K562 (cell line): ENCODE data around the gene XRN1. TPM values are rescaled to one million over a fixed set of nuclear protein-coding genes. Genes with fewer than 3 reads are reported as not detected.

Experiments used
- ATAC-seq: fragments of 200-7000 bp; cut with Tn5 transposase; 3 replicates; pipeline ENCODE4 v1.9.1; 2020; ENCODE audit warnings: moderate library complexity
- BruUV-seq: library from RNA; stranded (reverse); fragments of 400-500 nt; replicated peaks from 2 replicates; lab custom pipeline; 2021; lab: Mats Ljungman, UMichigan
- CTCF ChIA-PET: fragments of 300-600 bp; formaldehyde crosslinking; extraction: SDS; loops from one replicate; lab custom pipeline; 2021; ENCODE audit warnings: low intra/inter-chr PET ratio; lab: Yijun Ruan, JAX
- POLR2A ChIA-PET: fragments of 300-600, 350-650 bp; sonication (Branson Sonifier 250); formaldehyde crosslinking; extraction: SDS; loops from one replicate; lab custom pipeline; 2021; ENCODE audit warnings: antibody characterized with exemption, inconsistent platforms; lab: Yijun Ruan, JAX
- DNase-seq, 4 experiments: peaks; one replicate each; pipeline versions ENCODE4 v3.0.0 to v3.0.0-alpha.2; 2011 to 2018; ENCODE audit warnings: low spot score in 3 of 4, mixed read lengths in 3 of 4; ENCODE audit errors: extremely low read depth in 1 of 4
- FAIRE-seq: peaks from 2 replicates; lab custom pipeline; 2011; peaks lifted over from hg19 to GRCh38; lab: Jason Lieb, UNC
- H2AFZ ChIP-seq: 2 replicates; pipeline ENCODE4 v1.6.0; 2011; ENCODE audit warnings: low read depth, low read length, control low read depth, inconsistent platforms
- H3K27ac ChIP-seq: fragments of 200-600 bp; 3 replicates; pipeline ENCODE4 v1.8.0; 2011; ENCODE audit warnings: low read depth, mild to moderate bottlenecking, control low read depth, inconsistent platforms, low read length, moderate library complexity, mixed read lengths; ENCODE audit errors: extremely low read depth
- H3K27me3 ChIP-seq, 2 experiments: fragments of 300-600 bp in 1 of 2; 2 replicates in 1 of 2; 3 replicates in 1 of 2; pipeline versions ENCODE4 v1.6.0 to v1.8.0; 2011; ENCODE audit warnings: inconsistent platforms in 2 of 2, low read length in 2 of 2, mild to moderate bottlenecking in 1 of 2, mixed read lengths in 1 of 2, moderate library complexity in 1 of 2; ENCODE audit not compliant: control insufficient read depth in 2 of 2, insufficient read depth in 2 of 2
- H3K36me3 ChIP-seq: fragments of 300-600 bp; 3 replicates; pipeline ENCODE4 v1.8.0; 2011; ENCODE audit warnings: mild to moderate bottlenecking, low read length, inconsistent platforms; ENCODE audit not compliant: control insufficient read depth, insufficient read depth
- H3K4me1 ChIP-seq, 2 experiments: fragments of 200-600 bp in 1 of 2; replicated peaks in 1 of 2; 2 replicates in 1 of 2; 3 replicates in 1 of 2; pipeline versions ENCODE4 v1.5.1 to v1.8.0; 2011; ENCODE audit warnings: inconsistent platforms in 2 of 2, low read length in 2 of 2, mild to moderate bottlenecking in 1 of 2, mixed read lengths in 1 of 2, moderate library complexity in 1 of 2; ENCODE audit not compliant: control insufficient read depth in 2 of 2, insufficient read depth in 2 of 2
- H3K4me2 ChIP-seq: 2 replicates; pipeline ENCODE4 v1.6.1; 2011; ENCODE audit warnings: low read length, control low read depth, inconsistent platforms, mixed read lengths; ENCODE audit not compliant: insufficient read depth
- H3K4me3 ChIP-seq: fragments of 200-600 bp; sonication (generic), shearing (Covaris generic); 2 replicates; pipeline ENCODE4 v1.5.1; 2016; ENCODE audit warnings: control low read depth, inconsistent platforms
- H3K79me2 ChIP-seq: fragments of 200-600 bp; 3 replicates; pipeline ENCODE4 v1.8.0; 2011; ENCODE audit warnings: low read length, inconsistent platforms; ENCODE audit not compliant: control insufficient read depth, insufficient read depth
- H3K9ac ChIP-seq, 2 experiments: 2 replicates each; pipeline versions ENCODE4 v1.6.0 to v1.6.1; 2011; ENCODE audit warnings: low read depth in 2 of 2, low read length in 2 of 2, control low read depth in 1 of 2, inconsistent platforms in 1 of 2, mild to moderate bottlenecking in 1 of 2, mixed read lengths in 1 of 2; ENCODE audit not compliant: insufficient read depth in 1 of 2
- H3K9me1 ChIP-seq: one replicate; pipeline ENCODE4 v1.6.0; 2011; ENCODE audit warnings: inconsistent platforms, mild to moderate bottlenecking, low read length, moderate library complexity; ENCODE audit not compliant: control insufficient read depth, insufficient read depth
- H3K9me3 ChIP-seq: replicated peaks from 2 replicates; pipeline ENCODE4 v1.5.1; 2011; ENCODE audit warnings: low read depth, low read length, inconsistent platforms; ENCODE audit not compliant: control insufficient read depth, insufficient read depth
- H4K20me1 ChIP-seq: replicated peaks from 2 replicates; pipeline ENCODE4 v1.6.1; 2011; ENCODE audit warnings: low read length, inconsistent platforms, mixed read lengths; ENCODE audit not compliant: control insufficient read depth, insufficient read depth
- CBFA2T2 ChIP-seq: fragments of 450-650 bp; conservative IDR thresholded peaks from 2 replicates; pipeline ENCODE4 v1.6.1; 2017; ENCODE audit warnings: mild to moderate bottlenecking
- CC2D1A ChIP-seq: fragments of 450-650 bp; IDR thresholded peaks from 2 replicates; pipeline ENCODE4 v1.6.1; 2017; ENCODE audit warnings: mild to moderate bottlenecking
- CEBPB ChIP-seq: fragments of 450-650 bp; IDR thresholded peaks from 2 replicates; pipeline ENCODE4 v1.6.1; 2016; ENCODE audit warnings: missing genetic modification characterization, missing compliant biosample characterization
- HDAC3 ChIP-seq: fragments of 450-650 bp; IDR thresholded peaks from 2 replicates; pipeline ENCODE4 v1.6.1; 2018; ENCODE audit warnings: borderline replicate concordance, mild to moderate bottlenecking, moderate library complexity; ENCODE audit not compliant: partially characterized antibody
- SAFB ChIP-seq: fragments of 200-400 bp; formaldehyde crosslinking; IDR thresholded peaks from 2 replicates; pipeline ENCODE4 v1.6.1; 2017; ENCODE audit warnings: low read depth, low read length, borderline replicate concordance
- TRIM24 ChIP-seq, 2 experiments: fragments of 450-650 bp; IDR thresholded peaks; 2 replicates each; pipeline ENCODE4 v1.6.1; 2016
- ZFX ChIP-seq: sonication (generic); formaldehyde crosslinking; IDR thresholded peaks from 2 replicates; pipeline ENCODE4 v1.8.0; 2022; ENCODE audit warnings: mild to moderate bottlenecking, missing genetic modification reagents, moderate library complexity
- ZKSCAN1 ChIP-seq: fragments of 150-350 bp; IDR thresholded peaks from 2 replicates; pipeline ENCODE4 v1.6.1; 2016; ENCODE audit warnings: low read depth, low read length
- ZNF347 ChIP-seq: fragments of 450-650 bp; formaldehyde crosslinking; IDR thresholded peaks from 2 replicates; pipeline ENCODE4 v1.4.0; 2020; ENCODE audit warnings: low read depth, mild to moderate bottlenecking, moderate library complexity
- ZSCAN32 ChIP-seq: fragments of 450-650 bp; formaldehyde crosslinking; IDR thresholded peaks from 2 replicates; pipeline ENCODE4 v1.4.0; 2020; ENCODE audit warnings: mild to moderate bottlenecking, moderate library complexity
- WGBS: fragments of 100-300 bp; shearing (Covaris generic); methylation state at CpG from one replicate; pipeline ENCODE4 v1.1.6; 2016; ENCODE audit warnings: low coverage, mixed read lengths; ENCODE audit not compliant: insufficient coverage; ENCODE audit errors: missing lambda C conversion rate; 5-methylcytosine and 5-hydroxymethylcytosine counted together
- in situ Hi-C: fragments of 300-500 bp; cut with MboI; formaldehyde crosslinking; loops from 4 replicates; pipeline ENCODE4 v1.15.0; 2018; ENCODE audit warnings: inconsistent platforms, mixed read lengths
- intact Hi-C: fragments of 100-400 bp; cut with micrococcal nuclease; formaldehyde crosslinking; loops from 2 replicates; pipeline ENCODE4 v1.14.2; 2022
- polyA plus RNA-seq, 8 experiments: library from polyadenylated mRNA; depleted of rRNA in 4 of 8; stranded (reverse) in 5 of 8; unstranded in 3 of 8; fragments of >200 nt; fragmentation: Nextera tagmentation in 2 of 8; fragmentation: Illumina TruSeq in 1 of 8; extraction: Ambion mirVana in 2 of 8; extraction: Trizol in 1 of 8; gene quantifications; 2 replicates each; pipeline versions ENCODE4 v1.2.1 to v1.2.3, GENCODE V29; 2011 to 2014; ENCODE audit warnings: inconsistent platforms in 1 of 8, missing spikeins in 1 of 8
- total RNA-seq, 7 experiments: library from RNA; depleted of rRNA in 6 of 7; stranded (reverse); fragments of >200 nt in 6 of 7; fragmentation: Illumina TruSeq in 2 of 7; extraction: Trizol in 2 of 7; gene quantifications; 2 replicates each; pipeline versions ENCODE4 v1.2.1 to v1.2.3, GENCODE V29; 2011 to 2021; ENCODE audit warnings: low replicate concordance in 1 of 7
- TF ChIP-seq, protein P1 (sequence below): sonication (generic); formaldehyde crosslinking; IDR thresholded peaks from 2 replicates; pipeline ENCODE4 v1.8.0; 2023; ENCODE audit warnings: mild to moderate bottlenecking, missing genetic modification reagents

Gene XRN1
- total and polyA plus RNA-seq, 9 of the 15 experiments (the other 6 are each of a cell fraction or from before 2014, with no cell fraction given), result 3.1 to 28.4 (median 17.2) TPM

DNA sequence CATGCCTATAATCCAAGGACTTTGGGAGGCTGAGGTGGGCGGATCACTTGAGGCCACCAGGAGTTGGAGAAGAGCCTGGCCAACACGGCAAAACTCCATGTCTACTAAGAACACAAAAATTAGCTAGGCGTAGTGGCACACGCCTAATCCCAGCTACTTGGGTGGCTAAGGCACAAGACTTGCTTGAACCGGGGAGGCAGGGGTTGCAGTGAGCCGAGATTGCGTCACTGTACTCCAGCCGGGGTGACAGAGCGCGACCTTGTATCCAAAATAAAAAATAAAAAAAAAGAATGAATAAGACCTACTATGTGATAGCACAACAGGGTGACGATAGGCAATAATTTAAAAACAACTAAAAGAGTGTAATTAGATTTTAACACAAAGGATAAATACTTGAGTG, 3.5 kb downstream of the XRN1 start:
- Histone ChIP-seq H3K36me3 (peaks cover 17% of the 10 kb centered on the region), H3K79me2 (peaks cover 76% of the 10 kb centered on the region), H3K4me2 (no peak overlapping the region), H3K27ac (no peak overlapping the region), H3K9me1 (no peaks in the 10 kb centered on the region), H3K4me1 (peaks cover 4 to 9% of the 10 kb centered on the region in 2 experiments; a peak in 3 of 5 replicates), H2AFZ (no peak overlapping the region), H3K9ac (no peak overlapping the region), H3K4me3 (no peak overlapping the region), H4K20me1 (no peaks in the 10 kb centered on the region), H3K9me3 (peaks cover 6% of the 10 kb centered on the region), H3K27me3 (no peaks in the 10 kb centered on the region)
- CTCF ChIA-PET, result no interaction called here
- FAIRE-seq, result no peak
- 97% methylated on average over 11 of the region's 11 CpGs for WGBS
- no TSS peak for BruUV-seq
- POLR2A ChIA-PET, result no interaction called here
- ATAC-seq, result no peak
- in situ Hi-C loops (no loop called here), intact Hi-C loops (loop anchor here (10.0 kb wide), 1 partner anchor 550 kb away; no protein-coding TSS in a partner anchor)
- TF ChIP-seq ZSCAN32 (no peak), CC2D1A (no peak), CBFA2T2 (no peak), ZNF347 (CRISPR knock-in tag) (no peak), ZFX (no peak), HDAC3 (no peak), TRIM24 (IDR thresholded peaks at IDR 0.05) (peak; percentile 40 to 50; a peak in 2 of 4 replicates), ZKSCAN1 (peak; percentile 86), SAFB (no peak), CEBPB (tag) (peak; percentile 38)
- TF ChIP-seq, protein P1, sequence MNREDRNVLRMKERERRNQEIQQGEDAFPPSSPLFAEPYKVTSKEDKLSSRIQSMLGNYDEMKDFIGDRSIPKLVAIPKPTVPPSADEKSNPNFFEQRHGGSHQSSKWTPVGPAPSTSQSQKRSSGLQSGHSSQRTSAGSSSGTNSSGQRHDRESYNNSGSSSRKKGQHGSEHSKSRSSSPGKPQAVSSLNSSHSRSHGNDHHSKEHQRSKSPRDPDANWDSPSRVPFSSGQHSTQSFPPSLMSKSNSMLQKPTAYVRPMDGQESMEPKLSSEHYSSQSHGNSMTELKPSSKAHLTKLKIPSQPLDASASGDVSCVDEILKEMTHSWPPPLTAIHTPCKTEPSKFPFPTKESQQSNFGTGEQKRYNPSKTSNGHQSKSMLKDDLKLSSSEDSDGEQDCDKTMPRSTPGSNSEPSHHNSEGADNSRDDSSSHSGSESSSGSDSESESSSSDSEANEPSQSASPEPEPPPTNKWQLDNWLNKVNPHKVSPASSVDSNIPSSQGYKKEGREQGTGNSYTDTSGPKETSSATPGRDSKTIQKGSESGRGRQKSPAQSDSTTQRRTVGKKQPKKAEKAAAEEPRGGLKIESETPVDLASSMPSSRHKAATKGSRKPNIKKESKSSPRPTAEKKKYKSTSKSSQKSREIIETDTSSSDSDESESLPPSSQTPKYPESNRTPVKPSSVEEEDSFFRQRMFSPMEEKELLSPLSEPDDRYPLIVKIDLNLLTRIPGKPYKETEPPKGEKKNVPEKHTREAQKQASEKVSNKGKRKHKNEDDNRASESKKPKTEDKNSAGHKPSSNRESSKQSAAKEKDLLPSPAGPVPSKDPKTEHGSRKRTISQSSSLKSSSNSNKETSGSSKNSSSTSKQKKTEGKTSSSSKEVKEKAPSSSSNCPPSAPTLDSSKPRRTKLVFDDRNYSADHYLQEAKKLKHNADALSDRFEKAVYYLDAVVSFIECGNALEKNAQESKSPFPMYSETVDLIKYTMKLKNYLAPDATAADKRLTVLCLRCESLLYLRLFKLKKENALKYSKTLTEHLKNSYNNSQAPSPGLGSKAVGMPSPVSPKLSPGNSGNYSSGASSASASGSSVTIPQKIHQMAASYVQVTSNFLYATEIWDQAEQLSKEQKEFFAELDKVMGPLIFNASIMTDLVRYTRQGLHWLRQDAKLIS (CRISPR knock-in tag), result no peak
- no peak for DNase-seq
